Left ventricle myocardium superior (tissue), 1 donor: ENCODE results near the gene ADAM8. TPM values are rescaled to one million over a fixed set of nuclear protein-coding genes. Genes with fewer than 3 reads are reported as not detected.
"Not testable (repeated sequence)": the region's sequence is repeated elsewhere in the genome, so short reads cannot be mapped to it uniquely, and the experiment has no call there.

Experiments used
- ATAC-seq: fragments of 200-7000 bp; cut with Tn5 transposase; one replicate; pipeline ENCODE4 v1.9.1; 2020; ENCODE audit warnings: mild to moderate bottlenecking, moderate library complexity
- DNase-seq: peaks from one replicate; pipeline ENCODE4 v3.0.0-alpha.2; 2020
- intact Hi-C: fragments of 100-400 bp; cut with micrococcal nuclease; formaldehyde crosslinking; loops from one replicate; pipeline ENCODE4 v1.11.0; 2022
- long read RNA-seq: library from polyadenylated mRNA; unstranded; transcript quantifications from one replicate; pipeline ENCODE4 v2.0.0, GENCODE V29; 2021
- total RNA-seq: library from RNA; stranded (reverse); fragmentation: NEBNext Ultra II Directional; extraction: Animal tissue kit (Norgen Biotek cat#: 25700); gene quantifications from one replicate; pipeline ENCODE4 v1.2.1, GENCODE V29; 2021
- donor health status: DM: no; HTN: yes; CAD: no; lungs with severe emphysema.

Gene ADAM8
- total RNA-seq: 2.4 TPM
- long read RNA-seq, partial matches to known transcripts: 0 of 2 reads
- long read RNA-seq, other reads (novel, unspliced or antisense): 1 of 2 reads

DNA sequence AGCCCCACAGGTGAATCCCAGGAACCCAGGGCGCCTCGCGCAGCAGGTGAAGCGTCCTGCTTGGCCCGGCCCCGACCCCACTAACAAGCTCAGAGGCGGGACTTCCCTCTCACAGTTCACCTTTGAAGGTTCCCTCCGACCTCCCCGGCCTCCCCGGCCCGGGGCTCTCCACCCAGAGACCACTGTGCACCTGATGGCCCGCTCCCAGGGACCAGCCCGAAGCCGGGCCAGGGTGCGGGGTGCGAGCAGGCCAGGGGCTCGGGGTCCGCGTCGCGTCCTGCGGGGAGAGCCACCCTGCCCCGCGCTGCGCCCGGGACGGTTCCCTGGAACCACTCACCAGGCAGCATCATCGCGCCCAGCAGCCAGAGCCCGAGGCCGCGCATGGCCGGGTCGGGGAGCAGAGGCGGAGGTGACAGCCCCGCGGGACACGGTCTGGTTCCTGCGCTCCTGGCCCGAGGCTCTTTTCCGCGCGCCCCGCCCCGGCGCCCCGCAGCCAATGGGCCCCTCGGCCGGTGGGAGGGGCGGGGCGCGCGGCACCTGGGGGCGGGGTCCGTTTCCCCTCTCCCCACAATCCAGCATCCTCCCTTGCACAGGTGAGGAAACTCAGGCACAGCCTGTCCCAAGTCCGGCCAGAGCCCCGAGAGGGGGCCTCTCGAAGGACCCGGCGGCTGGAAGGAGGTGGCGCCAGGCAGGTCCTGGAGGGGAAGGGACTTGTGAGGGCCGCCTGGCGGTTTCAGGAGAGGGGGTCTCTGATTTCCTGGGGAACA lies at the start of gene ADAM8:
Gene ADAM8 (minus strand): TSS at position 434 of the 767 bp plus-strand sequence. CDS start 51 bp downstream, at position 383.
- peak; percentile 68 for DNase-seq

DNA sequence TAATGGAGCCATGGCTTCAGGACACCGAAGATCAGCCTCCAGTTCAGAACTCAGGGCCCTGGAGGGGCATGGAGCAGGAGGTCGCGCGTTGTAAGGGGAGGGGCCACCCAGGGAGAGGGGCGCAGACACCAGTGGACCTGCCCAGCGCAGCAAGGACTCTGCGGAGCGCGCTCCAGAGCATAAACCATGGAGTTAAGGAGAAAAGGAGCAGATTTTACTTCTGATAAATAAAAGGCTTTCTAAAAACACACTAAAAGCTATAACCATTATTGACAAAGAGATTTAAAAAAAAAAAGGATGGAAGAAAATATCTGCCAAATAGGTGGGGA lies 49.5 kb upstream of the ADAM8 start:
- intact Hi-C loops: no loop called here
- ATAC-seq: no peak
- DNase-seq: no peak

More for the DNA sequence above, at the start of gene ADAM8:
- intact Hi-C loops: no loop called here
- ATAC-seq: peak; percentile 33

DNA sequence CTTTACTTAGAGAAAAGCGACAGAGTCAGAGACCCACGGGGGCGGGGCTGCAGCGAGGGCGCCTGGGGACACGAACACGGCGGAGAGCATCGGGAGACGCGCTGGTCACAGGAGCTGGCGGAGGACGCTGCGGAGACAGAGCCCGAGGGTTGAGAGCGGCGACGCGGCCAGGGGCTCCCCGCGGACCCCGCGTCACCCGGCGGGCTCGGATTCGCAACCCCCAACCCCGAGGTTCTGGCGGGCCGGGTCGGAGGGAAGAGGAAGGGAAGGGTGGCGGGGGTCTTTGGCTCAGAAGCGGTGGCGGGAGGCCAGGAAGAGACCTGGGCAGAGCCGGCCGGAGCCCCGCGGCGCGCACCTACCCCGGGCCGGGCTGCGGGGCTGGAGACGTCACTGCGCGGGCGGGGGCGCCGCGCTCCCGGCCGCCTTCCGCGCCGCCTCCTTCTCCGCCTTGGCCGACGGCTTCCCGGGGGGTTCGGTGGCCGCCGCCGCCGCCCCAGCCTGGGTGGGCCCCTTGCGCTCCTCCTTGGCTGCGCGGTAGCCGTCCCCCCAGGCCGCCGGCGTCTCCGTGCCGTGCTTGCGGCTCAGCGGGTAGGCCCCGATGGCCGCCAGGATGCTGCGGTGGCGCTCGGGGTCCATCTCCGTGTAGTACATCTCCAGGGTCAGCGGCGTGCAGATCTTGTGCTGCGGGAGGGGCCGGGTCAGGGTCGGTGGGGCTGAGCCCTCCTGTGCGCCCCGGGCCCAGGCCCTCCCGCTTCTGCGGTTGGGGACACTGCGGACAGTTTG lies 49.0 kb upstream of the ADAM8 start:
- ATAC-seq (peak; percentile 27), DNase-seq (no peak)
- intact Hi-C loops: no loop called here

DNA sequence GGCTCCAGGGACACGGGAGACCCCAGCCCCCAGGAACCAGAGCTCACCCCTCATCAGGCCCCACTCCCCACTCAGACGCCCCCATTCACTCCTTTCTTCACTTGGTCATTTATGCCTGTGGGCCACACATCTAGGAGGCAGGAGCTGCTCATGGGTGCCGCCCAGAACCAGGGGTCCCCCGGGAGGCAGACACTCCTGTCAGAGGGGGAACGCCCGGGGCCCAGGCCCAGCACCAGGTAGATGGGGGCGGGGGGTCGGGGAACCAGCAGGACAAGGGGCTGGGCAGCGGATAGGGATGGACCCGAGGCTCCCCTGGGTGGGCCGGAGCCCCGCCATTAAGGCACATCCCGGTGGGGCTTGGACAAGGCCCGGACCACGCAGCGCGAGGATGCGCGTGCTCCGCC lies 48.2 kb upstream of the ADAM8 start:
- ATAC-seq (no peak), DNase-seq (no peak)
- intact Hi-C loops: no loop called here

DNA sequence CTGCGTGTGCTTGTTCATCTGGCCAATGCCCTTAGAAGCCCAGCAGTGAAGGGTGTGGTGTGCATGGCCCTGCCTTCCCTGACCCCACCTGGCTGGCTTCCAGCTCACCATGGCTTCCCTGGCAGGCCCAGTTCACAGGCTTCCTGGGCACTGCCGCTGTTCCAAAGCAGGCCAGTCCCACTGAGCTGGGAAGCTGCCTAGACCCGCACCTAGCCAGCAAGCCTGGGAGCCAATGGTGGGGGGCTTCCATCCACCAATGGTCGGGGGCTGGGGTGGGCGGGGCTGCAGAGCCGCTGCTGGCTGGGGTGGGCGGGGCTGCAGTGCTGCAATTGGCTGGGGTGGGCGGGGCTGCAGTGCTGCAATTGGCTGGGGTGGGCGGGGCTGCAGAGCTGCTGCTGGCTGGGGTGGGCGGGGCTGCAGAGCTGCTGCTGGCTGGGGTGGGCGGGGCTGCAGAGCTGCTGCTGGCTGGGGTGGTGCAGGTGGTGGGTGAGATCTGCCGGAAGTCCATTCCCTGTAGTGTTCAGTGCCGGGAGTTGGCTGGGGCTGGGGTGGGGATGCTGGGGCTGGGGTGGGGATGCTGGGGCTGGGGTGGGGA lies 47.6 kb upstream of the ADAM8 start:
- DNase-seq (peak; percentile 76), ATAC-seq (peak; percentile 85)
- intact Hi-C loops: no loop called here

DNA sequence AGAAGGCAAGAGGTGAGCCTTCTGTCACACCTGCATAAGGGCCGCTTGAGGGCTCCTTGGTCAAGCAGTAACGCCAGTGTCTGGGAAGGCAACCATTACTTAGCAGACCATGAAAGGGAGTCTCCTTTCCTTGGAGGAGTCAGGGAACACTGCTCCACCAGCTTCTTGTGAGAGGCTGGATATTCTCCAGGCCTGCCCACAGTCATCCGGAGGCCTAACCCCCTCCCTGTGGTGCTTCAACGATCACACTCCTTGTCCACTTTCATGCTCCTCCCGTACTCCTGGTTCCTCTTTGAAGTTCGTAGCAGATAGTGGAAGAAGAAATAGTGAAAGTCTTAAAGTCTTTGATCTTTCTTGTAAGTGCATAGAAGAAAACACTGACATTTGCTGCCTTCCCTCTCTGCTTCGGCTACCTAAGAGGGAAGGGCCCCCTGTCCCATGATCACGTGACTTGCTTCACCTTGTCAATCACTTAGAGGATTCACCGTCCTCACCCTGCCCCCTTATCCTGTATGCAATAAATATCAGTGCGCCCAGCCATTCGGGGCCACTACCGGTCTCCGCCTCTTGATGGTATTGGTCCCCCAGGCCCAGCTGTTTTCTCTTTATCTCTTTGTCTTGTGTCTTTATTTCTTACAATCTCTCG lies 45.5 kb upstream of the ADAM8 start:
- intact Hi-C loops, DNase-seq, ATAC-seq: not testable (repeated sequence)

DNA sequence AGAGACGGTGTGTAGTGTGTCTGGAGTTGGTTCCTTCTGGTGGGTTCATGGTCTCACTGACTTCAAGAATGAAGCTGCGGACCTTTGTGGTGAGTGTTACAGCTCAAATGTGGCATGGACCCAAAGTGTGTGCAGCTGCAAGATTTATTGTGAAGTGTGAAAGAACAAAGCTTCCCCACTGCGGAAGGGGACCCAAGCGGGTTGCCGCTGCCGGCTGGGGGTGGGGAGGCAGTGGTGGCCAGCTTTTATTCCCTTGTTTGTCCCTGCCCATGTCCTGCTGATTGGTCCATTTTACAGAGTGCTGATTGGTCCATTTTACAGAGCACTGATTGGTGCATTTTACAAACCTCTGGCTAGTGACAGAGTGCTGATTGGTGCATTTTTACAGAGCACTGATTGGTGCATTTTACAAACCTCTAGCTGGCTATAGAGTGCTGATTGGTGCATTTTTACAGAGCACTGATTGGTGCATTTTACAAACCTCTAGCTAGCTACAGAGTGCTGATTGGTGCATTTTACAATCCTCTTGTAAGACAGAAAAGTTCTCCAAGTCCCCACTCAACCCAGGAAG lies 44.3 kb upstream of the ADAM8 start:
- DNase-seq, ATAC-seq, intact Hi-C loops: not testable (repeated sequence)

DNA sequence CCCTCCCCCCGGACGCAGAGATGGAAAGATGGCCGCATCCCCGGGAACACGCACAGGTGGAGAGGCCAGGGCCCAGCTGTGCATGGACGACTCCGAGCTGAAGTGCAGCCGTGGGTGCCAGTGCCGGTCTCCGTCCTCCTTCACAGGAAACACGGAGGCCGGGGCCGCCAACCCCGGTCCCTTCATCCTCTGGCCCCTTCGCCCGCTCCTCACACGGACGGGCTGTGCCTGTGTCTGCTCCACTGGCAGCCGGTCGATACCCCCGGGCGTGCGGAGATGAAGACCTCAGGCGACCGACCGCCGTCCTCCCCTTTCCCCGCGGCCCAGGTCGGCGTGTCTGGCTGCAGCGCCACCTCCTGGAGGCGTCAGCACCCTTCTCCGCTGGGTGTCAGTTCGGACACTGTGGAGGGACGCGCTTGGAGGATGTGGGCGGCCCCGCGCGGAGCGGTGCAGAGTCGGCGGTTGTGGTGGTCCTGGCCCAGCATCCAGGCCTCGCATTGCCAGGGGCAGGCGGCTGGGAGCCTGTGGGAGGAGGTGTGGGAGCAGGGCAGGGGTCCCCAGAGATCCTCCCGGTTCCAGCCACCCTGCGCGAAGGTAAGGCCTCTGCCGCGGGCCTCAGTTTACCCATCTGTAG lies 41.9 kb upstream of the ADAM8 start:
- intact Hi-C loops: no loop called here
- peak; percentile 77 for DNase-seq
- ATAC-seq: peak; percentile 90

DNA sequence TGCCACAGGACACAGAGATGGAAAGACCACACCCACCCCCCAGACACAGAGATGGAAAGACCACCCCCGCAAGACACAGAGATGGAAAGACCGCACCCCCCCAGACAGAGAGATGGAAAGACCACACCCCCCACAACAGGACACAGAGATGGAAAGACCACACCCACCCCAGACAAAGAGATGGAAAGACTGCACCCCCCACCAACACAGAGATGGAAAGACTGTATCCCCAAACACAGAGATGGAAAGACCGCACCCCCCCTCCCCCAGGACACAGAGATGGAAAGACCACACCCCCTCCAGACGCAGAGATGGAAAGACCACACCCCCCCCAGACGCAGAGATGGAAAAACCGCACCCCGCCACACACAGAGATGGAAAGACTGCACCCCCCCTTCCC lies 40.1 kb upstream of the ADAM8 start:
- intact Hi-C loops: no loop called here
- no peak for DNase-seq
- ATAC-seq: no peak

DNA sequence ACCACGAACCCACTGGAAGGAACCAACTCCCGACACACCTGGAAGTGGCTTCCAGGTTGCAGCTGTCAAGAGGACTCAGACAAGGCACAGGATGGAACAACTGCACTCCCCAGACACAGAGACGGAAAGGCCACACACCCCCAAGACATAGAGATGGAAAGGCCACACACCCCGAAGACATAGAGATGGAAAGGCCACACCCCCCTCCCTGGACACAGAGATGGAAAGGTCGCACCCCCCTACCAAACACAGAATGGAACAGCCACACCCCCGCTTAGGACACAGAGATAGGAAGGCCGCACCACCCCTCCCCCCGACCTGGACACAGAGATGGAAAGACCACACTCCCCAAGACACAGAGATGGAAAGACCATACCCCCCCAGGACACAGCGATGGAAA lies 39.6 kb upstream of the ADAM8 start:
- DNase-seq (no peak), ATAC-seq (no peak)
- intact Hi-C loops: no loop called here

DNA sequence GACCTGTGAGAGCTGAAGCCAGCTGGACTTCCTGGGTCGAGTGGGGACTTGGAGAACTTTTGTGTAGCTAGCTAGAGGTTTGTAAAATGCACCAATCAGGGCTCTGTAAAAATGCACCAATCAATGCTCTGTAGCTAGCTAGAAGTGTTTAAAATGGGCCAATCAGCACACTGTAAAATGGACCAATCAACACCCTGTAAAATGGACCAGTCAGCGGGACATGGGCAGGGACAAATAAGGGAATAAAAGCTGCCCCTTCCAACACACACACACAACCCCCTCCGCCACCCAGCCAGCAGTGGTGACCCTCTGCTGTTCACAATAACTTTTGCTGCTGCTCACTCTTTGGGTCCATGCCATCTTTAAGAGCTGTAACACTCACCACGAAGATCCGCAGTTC lies 39.2 kb upstream of the ADAM8 start:
- intact Hi-C loops: no loop called here
- DNase-seq: no peak
- ATAC-seq: no peak

DNA sequence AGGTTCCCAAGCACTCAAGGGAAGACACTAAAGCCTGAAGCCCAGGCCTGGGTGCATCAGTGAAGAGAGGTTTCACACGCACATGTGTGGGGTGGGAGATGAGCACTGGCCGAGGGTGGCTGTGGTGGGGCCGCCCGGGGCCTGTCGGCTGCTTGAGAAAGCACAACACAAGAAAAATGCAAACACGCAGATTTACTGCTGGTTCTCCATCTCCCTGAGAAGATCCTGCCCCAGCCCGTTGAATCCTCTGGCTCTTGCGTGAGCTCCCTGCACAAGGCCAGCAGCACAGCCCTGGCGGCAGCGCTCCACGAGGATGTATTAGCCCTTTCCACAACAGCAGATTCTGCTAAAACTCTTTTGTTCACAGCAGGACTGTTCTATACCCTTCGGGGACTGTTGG lies 38.2 kb upstream of the ADAM8 start:
- DNase-seq (no peak), ATAC-seq (no peak)

DNA sequence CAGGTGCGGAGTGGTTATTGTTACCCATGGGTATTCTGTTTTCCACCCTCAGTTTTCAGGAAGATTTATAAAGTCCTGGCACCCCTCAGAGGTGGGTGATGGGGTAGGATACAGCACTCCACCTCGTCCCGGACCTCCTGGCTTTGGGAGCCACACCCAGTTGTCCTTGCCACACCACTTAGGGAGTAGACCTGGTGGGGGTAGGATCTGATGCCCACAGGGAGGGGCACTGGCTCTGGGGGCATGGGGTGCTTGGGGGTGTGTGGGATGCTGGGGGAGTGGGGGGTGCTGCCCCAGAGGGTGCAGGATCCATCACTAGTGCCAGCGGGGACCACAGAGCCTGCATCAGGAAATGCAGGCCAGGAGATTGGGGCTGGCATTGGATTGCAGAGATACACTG lies 36.5 kb upstream of the ADAM8 start:
- intact Hi-C loops: no loop called here
- ATAC-seq (no peak), DNase-seq (no peak)

More for the DNA sequence above, 38.2 kb upstream of the ADAM8 start:
- intact Hi-C loops: no loop called here

DNA sequence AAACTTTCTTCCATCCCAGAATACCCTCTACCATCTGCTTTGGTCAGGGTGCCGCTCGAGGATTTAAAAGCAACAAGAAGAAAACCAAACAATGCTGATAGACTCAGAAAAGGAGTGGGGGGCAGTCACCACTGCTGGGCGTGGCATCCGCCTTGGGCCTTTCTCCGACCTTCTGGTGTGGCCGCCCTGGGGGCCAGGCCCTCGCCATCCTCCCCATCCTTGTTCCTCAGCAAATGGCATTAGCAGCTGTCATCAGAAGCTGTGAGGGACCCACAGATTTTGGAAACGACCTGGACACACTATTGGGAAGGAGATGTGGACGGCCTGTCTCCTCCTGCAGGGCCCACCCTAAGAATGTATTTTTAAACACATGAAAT lies 36.1 kb upstream of the ADAM8 start:
- intact Hi-C loops: no loop called here
- ATAC-seq: no peak
- no peak for DNase-seq

DNA sequence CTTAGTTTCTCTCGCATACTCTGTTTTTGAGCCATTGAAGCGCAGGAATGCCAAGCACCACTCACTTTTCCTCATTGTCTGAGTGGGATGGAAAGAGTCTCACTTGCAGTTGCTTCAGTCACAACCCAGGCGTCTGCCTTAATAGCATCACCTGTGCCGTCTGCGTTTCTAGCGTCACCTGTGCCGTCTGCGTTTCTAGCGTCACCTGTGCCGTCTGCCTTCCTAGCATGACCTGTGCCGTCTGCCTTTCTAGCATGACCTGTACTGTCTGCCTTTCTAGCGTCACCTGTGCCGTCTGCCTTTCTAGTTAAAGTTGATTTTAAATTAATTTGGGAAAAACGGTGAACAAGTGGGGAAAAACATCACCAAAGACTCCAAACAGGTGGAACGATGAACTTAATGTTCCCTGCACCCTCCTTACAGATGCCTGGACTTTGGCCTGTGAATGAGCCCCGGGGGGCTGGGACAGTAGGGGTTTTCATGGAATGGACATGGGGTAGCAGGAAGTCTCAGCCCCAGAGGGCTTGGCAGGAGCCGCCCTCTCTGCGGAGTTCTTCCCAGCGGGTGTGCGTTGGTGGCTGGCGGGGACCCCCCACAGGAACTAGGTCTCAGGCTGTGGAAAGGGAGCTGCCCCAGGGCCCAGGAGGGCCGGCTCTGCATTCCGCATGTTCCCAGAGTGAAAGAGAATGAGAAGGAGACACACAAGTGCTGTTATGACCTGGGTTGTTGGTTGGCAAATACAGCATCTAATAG lies 35.5 kb upstream of the ADAM8 start:
- intact Hi-C loops: no loop called here
- ATAC-seq (no peak), DNase-seq (no peak)

DNA sequence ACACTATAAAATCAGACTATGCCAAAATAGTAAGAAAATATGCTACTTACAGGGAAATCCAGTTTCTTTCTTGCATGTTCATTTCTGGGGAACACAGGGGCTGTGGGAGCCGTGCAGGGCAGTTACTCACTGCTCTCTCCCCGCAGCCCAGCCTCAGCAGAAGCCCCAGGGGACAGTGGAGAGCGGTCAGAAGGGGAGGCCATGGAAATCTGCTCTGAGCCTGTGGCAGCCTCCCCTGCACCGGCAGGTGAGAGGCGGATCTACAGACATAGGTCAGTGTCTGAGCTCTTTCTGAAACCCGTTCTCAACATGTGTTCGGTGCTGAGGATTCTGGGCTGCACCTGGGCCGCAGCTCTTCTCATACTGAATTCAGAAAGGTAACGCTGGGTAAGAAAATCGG lies 34.9 kb upstream of the ADAM8 start:
- DNase-seq: no peak
- intact Hi-C loops: no loop called here
- no peak for ATAC-seq

DNA sequence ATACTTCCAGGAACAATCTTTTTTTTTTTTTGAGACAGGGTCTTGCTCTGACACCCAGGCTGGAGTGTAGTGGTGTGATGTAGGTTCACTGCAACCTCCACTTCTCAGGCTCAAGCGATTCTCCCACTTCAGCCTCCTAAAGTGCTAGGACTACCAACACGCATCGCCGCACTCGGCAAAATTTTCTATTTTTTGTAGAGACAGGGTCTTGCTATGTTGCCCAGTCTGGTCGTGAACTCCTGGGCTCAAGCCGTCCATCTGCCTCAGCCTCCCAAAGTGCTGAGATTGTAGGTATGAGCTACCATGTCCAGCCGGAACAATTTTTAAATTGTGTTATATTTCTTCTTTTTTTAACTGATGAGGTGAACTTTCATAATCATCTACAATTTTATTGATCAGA lies 34.1 kb upstream of the ADAM8 start:
- ATAC-seq (no peak), DNase-seq (no peak)
- intact Hi-C loops: no loop called here

DNA sequence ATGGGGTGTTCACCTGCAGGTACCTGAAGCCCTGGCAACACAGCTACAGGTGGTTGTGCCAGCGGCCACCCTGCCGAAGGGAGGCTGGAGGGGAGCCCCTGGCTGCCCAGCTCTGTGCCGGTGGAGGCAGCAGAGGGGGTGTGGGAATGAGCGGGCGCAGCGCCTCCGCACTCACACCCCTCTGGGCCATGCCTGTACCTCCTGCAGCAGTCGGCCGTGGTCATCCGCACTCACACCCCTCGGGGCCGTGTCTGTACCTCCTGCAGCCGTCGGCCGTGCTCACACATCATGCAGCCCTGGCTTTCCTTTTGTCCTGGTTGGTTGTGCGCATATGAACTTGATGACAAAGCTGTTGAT lies 33.7 kb upstream of the ADAM8 start:
- intact Hi-C loops: no loop called here
- ATAC-seq (no peak), DNase-seq (no peak)
